ENCODE data around the gene SFTA2.

DNA sequence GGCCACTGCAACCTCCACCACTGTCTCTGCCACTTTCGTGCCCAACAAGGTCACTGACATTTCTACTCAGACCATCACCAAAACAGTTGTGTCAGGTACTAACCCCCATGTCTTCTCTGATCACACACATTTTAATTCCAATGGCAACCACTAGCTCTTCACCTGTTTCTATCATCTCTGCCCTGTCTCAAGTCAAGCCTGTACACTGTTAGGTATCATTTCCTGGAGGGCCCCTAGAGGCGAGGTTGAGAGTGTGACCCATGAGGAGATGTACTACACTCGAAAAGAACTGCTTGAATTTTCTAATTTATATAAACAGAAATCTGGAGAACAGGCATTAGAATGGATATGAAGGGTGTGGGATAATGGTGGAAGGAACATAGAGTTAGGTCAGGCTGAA lies 34.2 kb upstream of the SFTA2 start:
- TF ChIP-seq, protein P1, sequence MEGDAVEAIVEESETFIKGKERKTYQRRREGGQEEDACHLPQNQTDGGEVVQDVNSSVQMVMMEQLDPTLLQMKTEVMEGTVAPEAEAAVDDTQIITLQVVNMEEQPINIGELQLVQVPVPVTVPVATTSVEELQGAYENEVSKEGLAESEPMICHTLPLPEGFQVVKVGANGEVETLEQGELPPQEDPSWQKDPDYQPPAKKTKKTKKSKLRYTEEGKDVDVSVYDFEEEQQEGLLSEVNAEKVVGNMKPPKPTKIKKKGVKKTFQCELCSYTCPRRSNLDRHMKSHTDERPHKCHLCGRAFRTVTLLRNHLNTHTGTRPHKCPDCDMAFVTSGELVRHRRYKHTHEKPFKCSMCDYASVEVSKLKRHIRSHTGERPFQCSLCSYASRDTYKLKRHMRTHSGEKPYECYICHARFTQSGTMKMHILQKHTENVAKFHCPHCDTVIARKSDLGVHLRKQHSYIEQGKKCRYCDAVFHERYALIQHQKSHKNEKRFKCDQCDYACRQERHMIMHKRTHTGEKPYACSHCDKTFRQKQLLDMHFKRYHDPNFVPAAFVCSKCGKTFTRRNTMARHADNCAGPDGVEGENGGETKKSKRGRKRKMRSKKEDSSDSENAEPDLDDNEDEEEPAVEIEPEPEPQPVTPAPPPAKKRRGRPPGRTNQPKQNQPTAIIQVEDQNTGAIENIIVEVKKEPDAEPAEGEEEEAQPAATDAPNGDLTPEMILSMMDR (tag by site-specific recombination; IDR thresholded peaks at IDR 0.05): no peak
- TF ChIP-seq ATF2 (tag by site-specific recombination; IDR thresholded peaks at IDR 0.05; ENCODE audit: low read depth): no peak

Data from HEK293 (cell line).